HK-2 (cell line): ENCODE results near the gene NAE1.
"Not testable (repeated sequence)": the region's sequence is repeated elsewhere in the genome, so short reads cannot be mapped to it uniquely, and the experiment has no call there.

ENCODE experiments used
- DNase-seq: peaks from one replicate; pipeline ENCODE4 v3.0.0-alpha.2; 2018; ENCODE audit not compliant: unreplicated experiment

Gene NAE1

GRCh38 chr16:66830422-66831404 lies at the start of gene NAE1:
TSS of gene NAE1 (minus strand) at chr16:66830976. CDS start at chr16:66830899, 77 bp downstream.
- DNase-seq, result peak; percentile 90

DNA sequence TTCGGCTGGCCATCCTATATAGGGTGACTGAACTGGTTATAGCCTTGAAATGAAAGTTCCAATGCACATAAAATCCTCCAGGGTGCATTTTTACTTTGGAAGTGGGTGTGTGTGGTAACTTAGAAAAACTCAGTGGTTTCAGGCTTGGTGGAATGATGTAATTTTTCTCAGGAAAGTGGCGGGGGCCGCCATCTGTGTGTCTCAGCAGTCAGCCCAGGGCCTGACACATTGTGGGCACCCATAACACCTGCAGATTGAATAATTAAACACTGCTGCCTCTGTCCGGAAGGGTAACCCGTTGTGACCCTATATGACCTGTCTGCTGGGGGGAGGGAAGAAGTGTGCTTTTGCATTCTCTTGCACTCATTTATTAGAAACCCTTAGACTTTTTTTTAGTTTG lies 47.3 kb upstream of the NAE1 start:
- no peak for DNase-seq

- DNase-seq, result peak; percentile 33
These were observed 43.5 kb upstream of the NAE1 start for GRCh38 chr16:66874079-66874775.

DNA sequence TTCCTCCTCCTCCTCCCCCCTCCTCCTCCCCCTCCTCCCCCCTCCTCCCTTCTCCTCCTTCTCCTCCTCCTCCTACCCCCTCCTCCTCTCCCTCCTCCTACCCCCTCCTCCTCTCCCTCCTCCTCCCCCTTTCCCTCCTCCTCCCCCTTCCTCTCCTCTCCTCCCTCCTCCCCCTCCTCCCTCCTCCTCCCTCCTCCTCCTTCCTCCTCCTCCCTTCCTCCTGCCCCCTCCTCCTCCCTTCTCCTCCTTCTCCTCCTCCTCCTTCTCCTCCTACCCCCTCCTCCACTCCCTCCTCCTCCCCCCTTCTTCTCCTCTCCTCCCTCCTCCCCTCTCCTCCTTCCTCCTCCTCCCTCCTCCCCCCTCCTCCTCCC lies 42.9 kb upstream of the NAE1 start:
- DNase-seq, result no peak

DNA sequence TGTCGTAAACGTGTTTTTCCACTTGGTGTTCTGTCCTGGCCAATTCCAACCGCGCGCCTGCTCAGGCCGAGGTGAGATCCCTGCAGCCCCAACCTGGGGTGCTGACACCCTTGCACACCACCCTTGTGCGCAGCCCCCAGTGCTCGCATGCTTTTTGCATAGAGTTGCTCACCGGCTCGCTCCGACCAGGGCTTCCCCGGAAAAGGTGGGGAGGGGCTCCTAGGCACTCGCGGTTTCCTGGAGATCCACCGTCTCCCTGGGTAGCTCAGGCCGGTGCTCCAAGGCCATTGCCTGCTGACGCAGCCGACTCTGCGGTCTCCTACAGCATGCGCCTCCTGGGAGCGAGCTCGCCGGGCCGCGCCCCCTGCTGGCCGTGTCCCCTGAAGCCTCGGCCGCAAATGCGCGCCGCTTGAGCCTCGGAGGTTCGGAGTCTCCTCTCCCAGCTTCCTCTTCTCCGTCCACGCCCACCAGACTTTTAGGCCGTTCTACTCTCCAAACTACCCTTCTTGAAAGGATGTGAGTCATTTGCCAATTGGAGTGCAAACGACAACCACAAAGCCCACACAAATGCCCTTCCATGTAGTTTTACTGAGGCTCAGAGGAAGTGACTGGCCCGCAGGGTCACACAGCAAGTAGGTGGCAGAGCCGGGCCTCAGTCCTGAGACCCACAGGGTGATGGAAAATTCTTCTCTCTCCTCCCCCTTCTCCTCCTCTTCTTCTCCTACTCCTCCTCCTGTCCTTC lies 42.3 kb upstream of the NAE1 start:
- peak; percentile 99 for DNase-seq

GRCh38 chr16:66872559-66872942 lies 41.8 kb upstream of the NAE1 start:
- no peak for DNase-seq

DNA sequence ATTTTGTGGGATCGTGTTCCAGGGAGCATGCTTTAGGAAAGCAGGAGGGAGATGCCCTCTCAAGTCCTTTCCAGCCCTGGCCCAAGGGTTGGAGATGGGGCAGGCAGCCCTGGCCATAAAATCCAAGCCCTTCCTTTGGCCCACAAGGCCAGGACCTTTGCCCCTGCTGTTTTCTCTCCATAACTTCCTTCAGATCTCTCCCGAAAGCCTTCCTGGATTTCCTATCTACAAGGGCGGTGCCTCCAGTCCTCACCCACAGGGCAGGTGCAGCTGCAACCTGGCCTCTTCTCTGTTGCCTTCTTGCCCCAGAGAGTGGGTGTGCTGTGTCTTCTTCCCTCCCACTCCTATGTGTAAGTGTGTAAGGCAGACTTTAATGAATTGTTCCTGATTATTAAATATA lies 41.1 kb upstream of the NAE1 start:
- DNase-seq, result no peak

DNA sequence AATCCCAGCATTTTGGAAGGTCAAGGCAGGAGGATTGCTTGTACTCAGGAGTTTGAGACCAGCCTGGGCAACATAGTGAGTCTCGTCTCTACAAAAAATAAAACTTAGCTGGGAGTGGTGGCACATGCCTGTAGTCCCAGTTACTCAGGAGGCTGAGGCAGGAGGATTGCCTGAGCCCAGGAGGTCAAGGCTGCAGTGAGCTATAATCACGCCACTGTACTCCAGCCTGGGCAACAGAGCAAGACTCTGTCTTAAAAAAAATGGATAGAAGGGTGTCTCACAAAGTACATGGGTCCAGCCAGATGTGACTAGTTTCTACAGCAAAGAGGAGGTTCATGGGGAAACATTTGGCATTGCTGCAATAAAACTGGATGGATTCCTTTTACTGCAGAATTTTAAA lies 40.6 kb upstream of the NAE1 start:
- DNase-seq, result not testable (repeated sequence)

DNA sequence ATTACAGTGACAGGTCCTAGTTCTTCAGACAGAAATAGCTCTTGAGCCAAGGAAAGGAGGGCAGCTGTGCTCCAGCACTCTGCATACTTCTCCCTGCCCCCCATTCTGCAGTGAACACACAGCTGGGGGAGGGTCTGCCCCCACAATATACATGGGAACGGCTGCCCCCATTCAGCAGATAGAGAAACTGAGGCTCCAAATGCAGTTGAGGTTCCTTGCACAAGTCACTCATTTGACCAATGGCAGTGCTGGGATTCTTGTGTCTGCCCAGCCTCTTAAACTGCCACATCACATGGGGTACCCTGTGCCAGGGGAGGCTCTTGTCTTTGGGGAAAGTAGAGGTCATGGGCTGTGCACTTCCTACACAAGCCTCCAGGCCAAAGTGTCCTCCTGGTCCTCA lies 38.6 kb upstream of the NAE1 start:
- DNase-seq, result no peak

GRCh38 chr16:66863707-66864106 lies 32.9 kb upstream of the NAE1 start:
- DNase-seq, result no peak

DNA sequence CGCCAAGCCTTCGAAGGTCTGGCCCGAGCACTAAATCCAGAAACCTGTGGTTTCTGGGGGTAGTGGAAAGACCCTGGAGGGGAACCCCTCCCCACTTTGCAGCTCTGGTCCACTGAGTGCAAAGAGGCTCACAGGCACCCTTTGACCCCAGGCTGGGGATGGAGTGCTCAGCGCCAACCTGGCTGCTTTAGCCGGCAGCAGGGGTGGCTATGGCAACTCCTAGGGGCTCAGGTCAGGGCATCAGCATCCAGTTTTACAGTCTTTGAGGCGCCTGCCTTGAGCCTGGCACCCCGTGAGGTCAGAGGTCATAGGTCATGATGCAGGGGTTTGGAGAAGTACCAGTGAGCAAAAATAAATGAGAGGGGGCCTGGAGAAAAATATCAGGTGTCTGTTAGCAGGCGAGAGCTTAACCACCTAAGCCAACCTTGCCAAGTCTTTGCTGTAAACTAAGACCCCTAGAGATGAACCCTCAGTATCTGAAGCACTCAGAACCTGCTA lies 31.3 kb upstream of the NAE1 start:
- no peak for DNase-seq

GRCh38 chr16:66859397-66860068 lies 28.8 kb upstream of the NAE1 start:
- DNase-seq, result no peak

DNA sequence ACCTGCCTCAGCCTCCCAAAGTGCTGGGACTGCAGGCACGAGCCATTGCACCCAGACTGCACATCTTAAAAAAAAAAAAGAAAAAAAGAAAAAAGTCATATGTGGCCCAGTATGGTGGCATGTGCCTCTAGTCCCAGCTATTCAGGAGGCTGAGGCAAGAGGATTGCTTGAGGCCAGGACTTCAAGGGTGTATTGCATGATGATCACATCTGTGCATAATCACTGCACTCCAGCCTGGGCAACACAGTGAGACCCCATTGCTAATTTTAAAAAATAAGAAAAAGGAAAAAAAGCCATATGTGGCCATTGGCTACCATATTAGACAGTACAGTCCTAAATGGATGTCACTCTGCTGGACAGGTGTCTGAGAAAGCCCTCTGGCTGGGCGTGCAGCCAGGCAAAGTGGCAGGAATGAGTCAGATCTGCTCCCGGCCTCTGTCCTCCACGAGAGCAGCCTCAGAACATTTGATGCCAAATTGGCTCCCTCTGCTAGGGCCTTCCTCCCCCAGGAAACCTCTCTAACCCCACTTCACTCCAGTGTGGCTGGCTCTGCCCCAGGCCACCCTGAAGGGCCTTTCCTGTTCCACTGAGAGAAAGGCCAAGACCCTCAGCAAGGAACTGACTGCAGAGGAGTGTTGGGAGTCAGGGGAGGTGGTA lies 28.1 kb upstream of the NAE1 start:
- DNase-seq, result peak; percentile 48

DNA sequence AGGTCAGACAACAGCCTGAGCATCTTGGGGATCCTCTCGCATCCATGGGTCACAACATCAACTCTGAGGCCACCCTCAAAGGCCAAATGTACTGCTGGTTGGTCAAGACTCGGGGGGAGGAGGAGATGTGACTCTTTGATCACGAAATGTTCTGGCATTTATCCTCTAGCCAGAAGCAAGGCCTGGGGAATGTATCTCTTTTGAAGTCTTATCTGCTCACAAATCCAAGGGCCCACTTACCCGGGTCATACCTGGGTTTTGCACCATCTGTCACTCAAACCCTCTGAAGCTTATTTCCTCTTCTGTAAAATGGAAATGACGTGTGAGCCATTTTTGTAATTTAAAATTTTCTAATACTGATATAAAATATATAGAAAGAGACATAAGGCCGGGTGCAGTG lies 26.7 kb upstream of the NAE1 start:
- no peak for DNase-seq

DNA sequence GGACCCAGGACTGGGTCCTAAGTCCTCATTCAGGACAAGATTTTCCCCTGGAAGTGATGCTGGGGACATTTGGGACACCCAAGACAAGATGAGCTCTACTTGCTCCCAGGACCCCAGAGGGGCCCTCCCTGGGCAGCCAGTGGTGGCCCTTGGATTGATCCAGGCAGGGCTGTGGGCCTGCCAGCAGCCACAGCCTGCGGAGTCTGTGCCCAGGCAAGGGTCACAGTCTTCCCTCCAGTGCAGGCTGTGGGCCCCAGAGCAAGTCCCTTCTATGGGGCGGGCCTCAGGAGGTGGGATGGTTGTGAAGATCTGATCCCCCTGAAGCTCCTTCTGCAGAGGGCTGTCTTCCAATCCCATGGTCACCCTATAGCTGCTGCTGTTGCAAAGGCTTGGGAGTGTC lies 26.0 kb upstream of the NAE1 start:
- DNase-seq, result no peak

GRCh38 chr16:66856184-66856730 lies 25.5 kb upstream of the NAE1 start:
- no peak for DNase-seq

DNA sequence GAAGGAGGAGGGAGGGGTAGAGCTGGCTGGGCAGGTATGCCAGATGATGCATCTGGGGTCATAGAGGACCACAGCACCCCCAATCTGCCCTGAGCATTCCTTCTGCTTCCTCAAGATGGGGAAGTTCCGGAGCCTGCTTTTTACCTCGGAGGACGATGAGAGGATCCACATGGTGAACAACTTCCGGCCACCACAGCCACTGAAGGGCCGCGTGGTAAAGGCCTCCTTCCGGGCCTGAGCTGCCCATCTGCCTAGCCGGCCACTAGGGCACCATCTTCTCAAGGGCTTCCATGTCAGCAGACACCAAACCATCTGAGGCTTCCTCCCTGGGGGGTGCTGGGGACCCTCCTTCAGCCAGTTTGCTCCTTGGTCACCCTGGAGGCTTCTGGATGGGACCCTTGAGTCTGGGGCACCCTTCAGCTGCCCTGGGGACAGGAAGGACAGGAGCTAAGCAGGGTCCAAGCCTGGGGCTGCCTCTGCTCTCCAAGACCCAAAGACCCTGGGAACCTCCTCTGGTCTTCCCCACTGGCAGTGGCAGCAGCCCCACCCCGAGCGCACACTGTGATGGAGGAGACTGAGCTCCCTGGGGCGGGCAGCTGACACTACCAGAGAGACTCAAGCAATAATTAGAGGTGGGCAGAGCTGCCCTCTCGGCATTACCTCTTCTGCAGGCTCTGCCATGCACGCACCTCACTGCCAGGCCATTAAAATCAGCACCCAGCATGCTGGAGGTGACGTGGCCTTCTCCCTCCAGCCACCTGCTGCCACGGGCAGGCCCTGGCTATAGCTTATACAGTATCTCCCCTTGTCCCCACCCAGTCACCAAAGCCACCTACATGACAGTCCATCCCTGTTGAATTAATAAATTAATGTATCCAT lies 22.7 kb upstream of the NAE1 start:
- no peak for DNase-seq

DNA sequence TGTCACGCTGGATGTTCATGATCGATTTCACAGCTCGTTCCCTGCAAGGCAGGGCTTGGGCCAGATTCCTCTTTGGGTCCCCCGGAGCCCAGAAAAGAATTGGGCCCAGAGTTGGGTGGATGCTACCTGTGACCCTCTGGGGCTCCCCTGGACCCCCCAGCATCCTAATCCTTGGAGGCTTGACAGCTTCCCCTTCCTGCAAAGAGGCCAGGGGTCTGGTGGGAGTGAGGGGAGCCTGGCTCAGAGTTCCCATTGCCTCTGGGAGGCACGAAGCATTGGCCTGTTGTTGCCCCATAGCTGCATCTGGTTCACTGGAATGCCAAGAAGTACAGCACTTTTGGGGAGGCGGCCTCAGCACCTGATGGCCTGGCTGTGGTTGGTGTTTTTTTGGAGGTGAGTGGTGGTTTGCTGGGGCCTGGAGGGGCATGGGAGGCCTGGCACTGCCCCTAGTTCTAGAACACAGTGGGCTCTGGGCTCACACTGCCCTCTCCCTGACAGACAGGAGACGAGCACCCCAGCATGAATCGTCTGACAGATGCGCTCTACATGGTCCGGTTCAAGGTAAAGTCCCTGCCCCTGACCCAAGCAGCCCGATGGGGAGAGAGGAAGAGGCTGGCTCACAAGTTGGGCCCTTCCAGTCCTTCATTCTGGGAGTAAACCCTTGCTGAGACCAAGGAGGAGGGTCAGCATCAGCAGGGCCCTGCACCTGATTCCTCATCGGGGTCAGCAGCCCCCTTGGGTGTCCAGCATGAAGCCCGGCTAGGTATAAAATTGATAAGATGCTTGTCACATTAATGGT lies 20.6 kb upstream of the NAE1 start:
- no peak for DNase-seq
